HL-60 (cell line): ENCODE results near the gene RBFOX1.

ENCODE experiments used
- DNase-seq, 2 experiments: peaks; one replicate each; pipeline ENCODE4 v3.0.0-alpha.2; 2010 to 2020; ENCODE audit warnings: low read depth in 1 of 2, low spot score in 1 of 2
- H3K27ac ChIP-seq: fragments of 250-450 bp; sonication (Bioruptor Pico); replicated peaks from 2 replicates; pipeline ENCODE4 v1.5.1; 2020; ENCODE audit warnings: mild to moderate bottlenecking, moderate library complexity
- H3K27me3 ChIP-seq: fragments of 250-450 bp; sonication (Bioruptor Pico); 2 replicates; pipeline ENCODE4 v1.5.1; 2021; ENCODE audit warnings: mild to moderate bottlenecking, moderate library complexity; ENCODE audit not compliant: insufficient read depth, poor library complexity, severe bottlenecking
- H3K4me3 ChIP-seq: replicated peaks from 2 replicates; pipeline ENCODE4 v1.5.1; 2011; ENCODE audit warnings: mild to moderate bottlenecking, control low read depth, low read length; ENCODE audit not compliant: insufficient read depth
- GABPA ChIP-seq: IDR thresholded peaks from 2 replicates; pipeline ENCODE4 v1.6.1; 2012; ENCODE audit warnings: low read depth
- POLR2AphosphoS5 ChIP-seq: IDR thresholded peaks from 2 replicates; pipeline ENCODE4 v1.6.1; 2012; ENCODE audit warnings: low read depth
- SPI1 ChIP-seq: IDR thresholded peaks from 2 replicates; pipeline ENCODE4 v1.6.1; 2012; ENCODE audit warnings: low read depth, mild to moderate bottlenecking, borderline replicate concordance
- TF ChIP-seq, protein P1 (sequence below): IDR thresholded peaks from 2 replicates; pipeline ENCODE4 v1.6.1; 2012; ENCODE audit warnings: low read depth; ENCODE audit not compliant: insufficient replicate concordance
- TF ChIP-seq, protein P2 (sequence below): IDR thresholded peaks from one replicate; pipeline ENCODE4 v1.5.1; 2011; ENCODE audit warnings: low read length, control low read depth, inconsistent platforms; ENCODE audit not compliant: insufficient read depth

RBFOX1 gene

DNA sequence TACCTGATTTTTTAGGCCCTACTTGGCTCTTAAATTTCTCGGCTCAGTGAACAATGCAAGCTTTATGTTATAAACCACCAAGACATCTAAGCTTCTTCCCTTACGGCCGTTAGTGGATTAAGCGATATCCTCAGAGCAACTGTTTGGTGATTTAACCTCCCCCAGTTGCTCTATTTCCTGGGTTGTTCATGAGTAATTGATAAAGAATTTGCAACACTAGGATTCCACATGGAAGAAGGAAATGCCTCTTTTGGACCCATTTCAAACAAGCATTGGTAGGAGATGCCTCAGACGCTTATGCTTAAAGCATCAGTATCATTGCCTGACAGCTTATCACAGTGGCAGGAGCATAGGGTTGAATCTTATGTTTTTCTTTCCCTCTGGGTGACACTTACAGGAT is 65.3 kb downstream of the RBFOX1 start:
- Histone ChIP-seq H3K27me3 (no peaks in the 10 kb centered on the region), H3K4me3 (no peak overlapping the region), H3K27ac (no peak overlapping the region)
- TF ChIP-seq, protein P1, sequence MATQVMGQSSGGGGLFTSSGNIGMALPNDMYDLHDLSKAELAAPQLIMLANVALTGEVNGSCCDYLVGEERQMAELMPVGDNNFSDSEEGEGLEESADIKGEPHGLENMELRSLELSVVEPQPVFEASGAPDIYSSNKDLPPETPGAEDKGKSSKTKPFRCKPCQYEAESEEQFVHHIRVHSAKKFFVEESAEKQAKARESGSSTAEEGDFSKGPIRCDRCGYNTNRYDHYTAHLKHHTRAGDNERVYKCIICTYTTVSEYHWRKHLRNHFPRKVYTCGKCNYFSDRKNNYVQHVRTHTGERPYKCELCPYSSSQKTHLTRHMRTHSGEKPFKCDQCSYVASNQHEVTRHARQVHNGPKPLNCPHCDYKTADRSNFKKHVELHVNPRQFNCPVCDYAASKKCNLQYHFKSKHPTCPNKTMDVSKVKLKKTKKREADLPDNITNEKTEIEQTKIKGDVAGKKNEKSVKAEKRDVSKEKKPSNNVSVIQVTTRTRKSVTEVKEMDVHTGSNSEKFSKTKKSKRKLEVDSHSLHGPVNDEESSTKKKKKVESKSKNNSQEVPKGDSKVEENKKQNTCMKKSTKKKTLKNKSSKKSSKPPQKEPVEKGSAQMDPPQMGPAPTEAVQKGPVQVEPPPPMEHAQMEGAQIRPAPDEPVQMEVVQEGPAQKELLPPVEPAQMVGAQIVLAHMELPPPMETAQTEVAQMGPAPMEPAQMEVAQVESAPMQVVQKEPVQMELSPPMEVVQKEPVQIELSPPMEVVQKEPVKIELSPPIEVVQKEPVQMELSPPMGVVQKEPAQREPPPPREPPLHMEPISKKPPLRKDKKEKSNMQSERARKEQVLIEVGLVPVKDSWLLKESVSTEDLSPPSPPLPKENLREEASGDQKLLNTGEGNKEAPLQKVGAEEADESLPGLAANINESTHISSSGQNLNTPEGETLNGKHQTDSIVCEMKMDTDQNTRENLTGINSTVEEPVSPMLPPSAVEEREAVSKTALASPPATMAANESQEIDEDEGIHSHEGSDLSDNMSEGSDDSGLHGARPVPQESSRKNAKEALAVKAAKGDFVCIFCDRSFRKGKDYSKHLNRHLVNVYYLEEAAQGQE: no peak
- TF ChIP-seq GABPA (no peak), POLR2AphosphoS5 (no peak)
- no peak for DNase-seq

DNA sequence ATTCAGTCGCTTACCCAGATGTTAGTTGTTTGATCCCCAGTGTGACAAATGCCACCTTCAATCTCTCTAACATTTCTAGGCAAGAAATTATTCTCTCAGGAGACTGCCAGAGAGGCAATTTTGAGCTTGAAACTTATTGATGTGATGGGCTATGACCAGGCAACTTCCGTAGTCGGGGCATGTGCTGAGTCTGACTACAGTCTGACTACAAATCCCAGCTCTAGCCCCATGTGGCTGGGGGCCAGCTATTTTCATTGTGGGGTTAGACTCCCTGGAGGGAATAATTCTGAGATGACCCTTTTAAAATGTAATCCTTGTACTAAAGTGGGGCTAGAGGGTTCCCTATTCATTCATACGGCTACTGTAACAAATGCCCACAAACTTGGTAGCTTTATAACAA is 65.9 kb downstream of the RBFOX1 start:
- no peak for TF ChIP-seq SPI1
- Histone ChIP-seq H3K4me3 (no peak overlapping the region), H3K27ac (no peak overlapping the region), H3K27me3 (no peaks in the 10 kb centered on the region)
- no peak for DNase-seq

DNA sequence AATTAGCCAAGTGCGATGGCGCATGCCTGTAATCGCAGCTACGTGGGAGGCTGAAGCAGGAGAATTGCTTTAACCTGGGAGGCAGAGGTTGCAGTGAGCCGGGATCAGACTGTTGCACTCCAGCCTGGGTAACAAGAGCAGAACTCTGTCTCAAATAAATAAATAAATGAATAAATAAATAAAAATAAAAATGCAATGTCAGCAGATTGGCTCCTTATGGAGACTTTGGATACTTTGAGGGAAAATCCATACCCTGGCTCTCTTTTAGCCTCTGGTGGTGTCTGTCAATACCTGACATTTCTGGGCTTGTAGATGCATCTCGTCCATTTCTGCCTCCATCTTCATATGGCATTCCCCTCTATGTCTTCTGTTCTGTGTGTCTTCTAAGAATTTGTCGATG is 66.7 kb downstream of the RBFOX1 start:
- no peak overlapping the region for H3K4me3 ChIP-seq
- H3K27me3 ChIP-seq: no peaks in the 10 kb centered on the region
- DNase-seq: no peak
- TF ChIP-seq SPI1: no peak
- TF ChIP-seq POLR2AphosphoS5: no peak
- TF ChIP-seq GABPA: no peak
- TF ChIP-seq, protein P2, sequence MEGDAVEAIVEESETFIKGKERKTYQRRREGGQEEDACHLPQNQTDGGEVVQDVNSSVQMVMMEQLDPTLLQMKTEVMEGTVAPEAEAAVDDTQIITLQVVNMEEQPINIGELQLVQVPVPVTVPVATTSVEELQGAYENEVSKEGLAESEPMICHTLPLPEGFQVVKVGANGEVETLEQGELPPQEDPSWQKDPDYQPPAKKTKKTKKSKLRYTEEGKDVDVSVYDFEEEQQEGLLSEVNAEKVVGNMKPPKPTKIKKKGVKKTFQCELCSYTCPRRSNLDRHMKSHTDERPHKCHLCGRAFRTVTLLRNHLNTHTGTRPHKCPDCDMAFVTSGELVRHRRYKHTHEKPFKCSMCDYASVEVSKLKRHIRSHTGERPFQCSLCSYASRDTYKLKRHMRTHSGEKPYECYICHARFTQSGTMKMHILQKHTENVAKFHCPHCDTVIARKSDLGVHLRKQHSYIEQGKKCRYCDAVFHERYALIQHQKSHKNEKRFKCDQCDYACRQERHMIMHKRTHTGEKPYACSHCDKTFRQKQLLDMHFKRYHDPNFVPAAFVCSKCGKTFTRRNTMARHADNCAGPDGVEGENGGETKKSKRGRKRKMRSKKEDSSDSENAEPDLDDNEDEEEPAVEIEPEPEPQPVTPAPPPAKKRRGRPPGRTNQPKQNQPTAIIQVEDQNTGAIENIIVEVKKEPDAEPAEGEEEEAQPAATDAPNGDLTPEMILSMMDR: no peak
- TF ChIP-seq, protein P1: no peak
- H3K27ac ChIP-seq: no peak overlapping the region

DNA sequence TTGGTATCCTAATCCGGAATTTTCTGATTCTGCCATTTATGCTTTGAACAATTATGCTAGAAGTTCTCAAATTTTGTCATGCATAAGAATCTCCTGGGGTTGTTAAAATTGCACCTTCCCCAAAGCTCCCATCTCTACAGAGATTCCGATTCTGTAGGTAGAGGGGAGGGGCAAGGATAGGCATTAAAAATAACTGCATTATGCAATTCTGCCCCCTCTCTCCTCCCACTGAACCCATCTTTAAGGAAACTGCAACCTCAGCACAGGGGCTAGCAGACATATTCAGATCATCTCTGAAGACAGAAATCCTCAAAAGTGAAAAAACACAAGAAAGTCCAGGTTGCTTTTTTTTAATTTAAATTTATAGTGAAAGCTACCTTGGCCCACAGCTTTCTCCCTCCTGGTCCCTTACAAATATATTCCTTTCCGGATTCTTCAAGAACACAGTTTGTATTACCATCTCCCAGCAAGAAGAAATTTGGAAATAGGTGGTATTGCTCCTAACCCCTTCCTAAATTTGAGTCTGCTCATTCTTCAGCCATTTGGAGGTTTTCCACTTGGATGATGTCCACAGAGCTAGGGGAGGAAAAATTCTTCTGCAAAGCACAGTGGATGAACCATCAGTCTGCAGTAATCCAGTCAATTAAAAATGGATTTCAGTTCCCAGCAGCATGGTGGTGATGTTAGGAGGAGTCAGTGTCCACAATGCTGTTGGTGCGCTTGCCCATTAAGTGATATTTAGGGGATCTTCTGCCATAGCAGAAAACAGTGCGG is 67.7 kb downstream of the RBFOX1 start:
- Histone ChIP-seq H3K27ac (no peak overlapping the region), H3K4me3 (no peak overlapping the region), H3K27me3 (no peaks in the 10 kb centered on the region)
- TF ChIP-seq, protein P1: no peak
- no peak for DNase-seq
